SK-N-MC (cell line): ENCODE results near the gene TNFAIP8.
A peak's percentile ranks its signal among the peaks of the same experiment; 100 is the strongest.

Source experiments
- DNase-seq: peaks from one replicate; pipeline ENCODE4 v3.0.0-alpha.2; 2011; ENCODE audit warnings: low read depth, low spot score
- H3K27ac ChIP-seq: fragments of 200-600 bp; sonication (generic); 2 replicates; pipeline ENCODE4 v1.5.1; 2016; ENCODE audit warnings: mixed run types
- H3K36me3 ChIP-seq: fragments of 200-600 bp; sonication (generic); 2 replicates; pipeline ENCODE4 v1.6.1; 2017; ENCODE audit warnings: antibody characterized with exemption, low read length, mixed read lengths; ENCODE audit not compliant: insufficient read depth
- H3K4me3 ChIP-seq: fragments of 200-600 bp; sonication (generic); 2 replicates; pipeline ENCODE4 v1.5.1; 2016
- H3K9ac ChIP-seq: fragments of 200-600 bp; sonication (generic); 2 replicates; pipeline ENCODE4 v1.8.0; 2017; ENCODE audit warnings: mixed run types, mixed read lengths; ENCODE audit not compliant: insufficient read length
- H3K9me3 ChIP-seq: fragments of 200-600 bp; sonication (generic); 2 replicates; pipeline ENCODE4 v1.6.1; 2017; ENCODE audit warnings: low read depth, mild to moderate bottlenecking, antibody characterized with exemption, low read length, moderate library complexity, mixed read lengths
- EZH2 ChIP-seq: fragments of 200-600 bp; sonication (generic); IDR thresholded peaks from one replicate; pipeline ENCODE4 v1.6.1; 2017; ENCODE audit warnings: antibody characterized with exemption
- FOXP2 ChIP-seq: optimal IDR thresholded peaks from 2 replicates; pipeline ENCODE3; 2011; ENCODE audit warnings: mild to moderate bottlenecking, moderate library complexity; ENCODE audit not compliant: insufficient read depth; ENCODE audit errors: extremely low read length, control extremely low read depth
- POLR2AphosphoS5 ChIP-seq: IDR thresholded peaks from 2 replicates; pipeline ENCODE4 v1.6.1; 2012; ENCODE audit warnings: mild to moderate bottlenecking, low read depth, low read length, borderline replicate concordance

Gene TNFAIP8

GRCh38 chr5:119353686-119354366, 2.0 kb upstream of the TNFAIP8 start:
- no peak overlapping the region for H3K27ac ChIP-seq
- DNase-seq = no peak
- no peak overlapping the region for H3K4me3 ChIP-seq
- H3K9me3 ChIP-seq = no peaks in the 10 kb centered on the region
- H3K9ac ChIP-seq = no peak overlapping the region
- no peaks in the 10 kb centered on the region for H3K36me3 ChIP-seq
- no peak for TF ChIP-seq POLR2AphosphoS5
- TF ChIP-seq FOXP2 = no peak
- no peak for TF ChIP-seq EZH2

- Histone ChIP-seq H3K27ac (0 out of 2 replicates have a peak overlapping the region, but pooled peaks have one; percentile 33), H3K9me3 (no peaks in the 10 kb centered on the region), H3K36me3 (no peaks in the 10 kb centered on the region), H3K9ac (no peak overlapping the region), H3K4me3 (peak overlapping the region; percentile 88; the same call in 1 of the 2 replicates)
- no peak for DNase-seq
- TF ChIP-seq FOXP2 = no peak
Measured at GRCh38 chr5:119354537-119355243, 1.1 kb upstream of the TNFAIP8 start.

- no peak for DNase-seq
- Histone ChIP-seq H3K9me3 (no peaks in the 10 kb centered on the region), H3K9ac (peak overlapping the region; percentile 77), H3K4me3 (peak overlapping the region; percentile 88), H3K36me3 (no peaks in the 10 kb centered on the region), H3K27ac (no peak overlapping the region)
- TF ChIP-seq FOXP2 = no peak
- no peak for TF ChIP-seq EZH2
- no peak for TF ChIP-seq POLR2AphosphoS5
Measured at GRCh38 chr5:119355244-119355638, 578 bp upstream of the TNFAIP8 start.

- no peaks in the 10 kb centered on the region for H3K36me3 ChIP-seq
- TF ChIP-seq POLR2AphosphoS5 = no peak
- TF ChIP-seq EZH2 = no peak
- no peak for TF ChIP-seq FOXP2
- no peaks in the 10 kb centered on the region for H3K9me3 ChIP-seq
- H3K27ac ChIP-seq = no peak overlapping the region
- H3K4me3 ChIP-seq = peak overlapping the region; percentile 88
- peak overlapping the region; percentile 77 for H3K9ac ChIP-seq
- DNase-seq = no peak
Measured at GRCh38 chr5:119356612-119357188, 881 bp downstream of the TNFAIP8 start.

GRCh38 chr5:119357270-119357669, 1.5 kb downstream of the TNFAIP8 start:
- TF ChIP-seq POLR2AphosphoS5 = no peak
- no peak for TF ChIP-seq FOXP2
- no peak for TF ChIP-seq EZH2
- DNase-seq = no peak
- peak overlapping the region; percentile 88 for H3K4me3 ChIP-seq
- H3K27ac ChIP-seq = no peak overlapping the region
- no peaks in the 10 kb centered on the region for H3K36me3 ChIP-seq
- H3K9ac ChIP-seq = no peak overlapping the region
- no peaks in the 10 kb centered on the region for H3K9me3 ChIP-seq

- Histone ChIP-seq H3K4me3 (no peak overlapping the region), H3K36me3 (no peaks in the 10 kb centered on the region), H3K9ac (no peak overlapping the region), H3K27ac (no peak overlapping the region), H3K9me3 (no peaks in the 10 kb centered on the region)
- no peak for TF ChIP-seq POLR2AphosphoS5
- TF ChIP-seq FOXP2 = no peak
- no peak for TF ChIP-seq EZH2
- no peak for DNase-seq
Measured at GRCh38 chr5:119357808-119358529, 2.1 kb downstream of the TNFAIP8 start.

- H3K36me3 ChIP-seq = no peaks in the 10 kb centered on the region
- no peaks in the 10 kb centered on the region for H3K9me3 ChIP-seq
- no peak for DNase-seq
- TF ChIP-seq FOXP2 (no peak), EZH2 (no peak), POLR2AphosphoS5 (no peak)
- H3K9ac ChIP-seq = no peak overlapping the region
- no peak overlapping the region for H3K4me3 ChIP-seq
- H3K27ac ChIP-seq = no peak overlapping the region
Measured at GRCh38 chr5:119358530-119358900, 2.7 kb downstream of the TNFAIP8 start.

GRCh38 chr5:119358901-119359603, 3.2 kb downstream of the TNFAIP8 start:
- Histone ChIP-seq H3K9ac (no peak overlapping the region), H3K9me3 (no peaks in the 10 kb centered on the region), H3K36me3 (no peaks in the 10 kb centered on the region), H3K4me3 (no peak overlapping the region), H3K27ac (no peak overlapping the region)
- no peak for DNase-seq
- no peak for TF ChIP-seq POLR2AphosphoS5
- no peak for TF ChIP-seq EZH2
- no peak for TF ChIP-seq FOXP2
